HFFc6 (cell line): ENCODE results near the gene PRDM12. TPM values are rescaled to one million over a fixed set of nuclear protein-coding genes. Genes with fewer than 3 reads are reported as not detected.
"Not testable (repeated sequence)": the region's sequence is repeated elsewhere in the genome, so short reads cannot be mapped to it uniquely, and the experiment has no call there.

Experiments
- DNase-seq: peaks from one replicate; pipeline ENCODE4 v3.0.0-alpha.2; 2018
- H3K27ac Mint-ChIP-seq: 2 replicates; pipeline ENCODE4 v1.8.0; 2020; ENCODE audit warnings: mild to moderate bottlenecking, mixed read lengths
- H3K27me3 Mint-ChIP-seq: 2 replicates; pipeline ENCODE4 v1.8.0; 2021; ENCODE audit warnings: mild to moderate bottlenecking, moderate library complexity, mixed read lengths; ENCODE audit not compliant: insufficient read depth
- H3K36me3 Mint-ChIP-seq: 2 replicates; pipeline ENCODE4 v1.8.0; 2021; ENCODE audit warnings: low read depth, mixed read lengths
- H3K4me1 Mint-ChIP-seq: 2 replicates; pipeline ENCODE4 v1.8.0; 2020; ENCODE audit warnings: low read depth, mixed read lengths
- H3K4me3 Mint-ChIP-seq: 2 replicates; pipeline ENCODE4 v1.8.0; 2020; ENCODE audit warnings: mild to moderate bottlenecking, moderate library complexity, mixed read lengths
- H3K9me3 Mint-ChIP-seq: 2 replicates; pipeline ENCODE4 v1.8.0; 2020; ENCODE audit warnings: mild to moderate bottlenecking, mixed read lengths
- CTCF ChIP-seq: fragments of 200-600 bp; sonication (generic); IDR thresholded peaks from 2 replicates; pipeline ENCODE4 v1.5.0; 2021; ENCODE audit warnings: antibody characterized with exemption, mild to moderate bottlenecking
- total RNA-seq, 6 experiments: library from RNA; stranded (reverse); fragmentation: NEBNext Ultra II Directional; extraction: Animal tissue kit (Norgen Biotek cat#: 25700); gene quantifications; 2 replicates in 1 of 6; 3 replicates in 5 of 6; pipeline ENCODE4 v1.2.3, GENCODE V29; 2021

Gene PRDM12
- total RNA-seq, 6 experiments from 2014 or later, result 0.10 to 0.17 (median 0.12) TPM; not detected in 3

GRCh38 chr9:130682421-130683121, 18.2 kb downstream of the PRDM12 start:
- H3K36me3 Mint-ChIP-seq, result no peaks in the 10 kb centered on the region
- peak overlapping the region; percentile 48; the same call in 1 of the 2 replicates for H3K27ac Mint-ChIP-seq
- peak; percentile 59 for DNase-seq
- peaks cover 5% of the 10 kb centered on the region; the same call in 1 of the 2 replicates for H3K9me3 Mint-ChIP-seq
- H3K4me1 Mint-ChIP-seq, result peaks cover 8% of the 10 kb centered on the region
- H3K27me3 Mint-ChIP-seq, result peaks cover 11% of the 10 kb centered on the region
- H3K4me3 Mint-ChIP-seq, result peak overlapping the region; percentile 84
- TF ChIP-seq CTCF, result peak; percentile 89

- Mint-ChIP-seq H3K4me3 (no peak overlapping the region), H3K27ac (no peak overlapping the region), H3K4me1 (peaks cover 18% of the 10 kb centered on the region), H3K9me3 (peaks cover 5% of the 10 kb centered on the region; the same call in 1 of the 2 replicates), H3K27me3 (peaks cover 2% of the 10 kb centered on the region), H3K36me3 (no peaks in the 10 kb centered on the region)
- no peak for DNase-seq
- no peak for TF ChIP-seq CTCF
Observed at GRCh38 chr9:130685104-130685503, 20.7 kb downstream of the PRDM12 start.

- not testable (repeated sequence) for H3K27me3 Mint-ChIP-seq, H3K9me3 Mint-ChIP-seq, H3K27ac Mint-ChIP-seq, H3K36me3 Mint-ChIP-seq, DNase-seq, H3K4me3 Mint-ChIP-seq
- peaks cover 24% of the 10 kb centered on the region for H3K4me1 Mint-ChIP-seq
Observed at GRCh38 chr9:130685945-130686344, 21.6 kb downstream of the PRDM12 start.

GRCh38 chr9:130687615-130688014, 23.2 kb downstream of the PRDM12 start:
- no peak overlapping the region for H3K27ac Mint-ChIP-seq
- no peak for DNase-seq
- H3K27me3 Mint-ChIP-seq, result peaks cover 2% of the 10 kb centered on the region
- peaks cover 5% of the 10 kb centered on the region; the same call in 1 of the 2 replicates for H3K9me3 Mint-ChIP-seq
- TF ChIP-seq CTCF, result no peak
- H3K4me3 Mint-ChIP-seq, result no peak overlapping the region
- no peaks in the 10 kb centered on the region for H3K36me3 Mint-ChIP-seq
- H3K4me1 Mint-ChIP-seq, result peaks cover 17% of the 10 kb centered on the region

- 0 out of 2 replicates have a peak, but pooled peaks cover 2% of the 10 kb centered on the region for H3K36me3 Mint-ChIP-seq
Observed at GRCh38 chr9:130688072-130688471, 23.7 kb downstream of the PRDM12 start.

More at GRCh38 chr9:130688072-130688471, 23.7 kb downstream of the PRDM12 start:
- TF ChIP-seq CTCF, result no peak
- H3K9me3 Mint-ChIP-seq, result peaks cover 5% of the 10 kb centered on the region; the same call in 1 of the 2 replicates
- peaks cover 20% of the 10 kb centered on the region for H3K4me1 Mint-ChIP-seq
- peaks cover 2% of the 10 kb centered on the region for H3K27me3 Mint-ChIP-seq
- no peak overlapping the region for H3K27ac Mint-ChIP-seq
- no peak for DNase-seq
- H3K4me3 Mint-ChIP-seq, result no peak overlapping the region
